ENCODE measurements around the gene DNAJA1. TPM values are rescaled to one million over a fixed set of nuclear protein-coding genes. Genes with fewer than 3 reads are reported as not detected.

Gene DNAJA1
- total and polyA plus RNA-seq, 4 donors, result 60.9 to 96.6 (median 73.4) TPM

GRCh38 chr9:33022303-33022702, 2.8 kb upstream of the DNAJA1 start:
- Histone ChIP-seq H3K27me3 (ENCODE audit: control insufficient read depth in 4 of 4, insufficient read depth in 4 of 4, low read length in 3 of 4) (no peaks in the 10 kb centered on the region), H3K4me3 (ENCODE audit: low read depth in 1 of 3, low read length in 3 of 3) (no peak overlapping the region), H3K9ac (ENCODE audit: low read depth in 1 of 2, low read length in 2 of 2) (no peak overlapping the region), H3K4me1 (ENCODE audit: control insufficient read depth in 4 of 4, insufficient read depth in 4 of 4, low read length in 3 of 4) (peaks cover 1 to 30% (median 18%) of the 10 kb centered on the region in 4 donors), H3K9me3 (ENCODE audit: control insufficient read depth in 4 of 4, low read length in 3 of 4) (no peaks in the 10 kb centered on the region), H3K36me3 (ENCODE audit: control insufficient read depth in 4 of 4, insufficient read depth in 3 of 4, low read depth in 1 of 4, low read length in 3 of 4) (peaks cover 4 to 10% (median 4%) of the 10 kb centered on the region in 4 donors), H3K27ac (ENCODE audit: low read depth in 1 of 2, low read length in 2 of 2) (no peak overlapping the region)
- DNase-seq (ENCODE audit: low spot score), result no peak
- whole genome bisulfite sequencing, result 92% methylated on average over 3 of the region's 3 CpGs
- no peak for TF ChIP-seq RXRA (IDR thresholded peaks at IDR 0.05)
- no peak for TF ChIP-seq FOXA1 (IDR thresholded peaks at IDR 0.05)
- TF ChIP-seq, protein P1, sequence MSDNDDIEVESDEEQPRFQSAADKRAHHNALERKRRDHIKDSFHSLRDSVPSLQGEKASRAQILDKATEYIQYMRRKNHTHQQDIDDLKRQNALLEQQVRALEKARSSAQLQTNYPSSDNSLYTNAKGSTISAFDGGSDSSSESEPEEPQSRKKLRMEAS (IDR thresholded peaks at IDR 0.05), result no peak
- TF ChIP-seq GABPA (IDR thresholded peaks at IDR 0.05 in 1 of 2, conservative IDR thresholded peaks at IDR 0.05 in 1 of 2), result no peak
- TF ChIP-seq EGR1 (IDR thresholded peaks at IDR 0.05; ENCODE audit: low read depth in 2 of 2), result no peak
- no peak for TF ChIP-seq ATF3 (IDR thresholded peaks at IDR 0.05)
- TF ChIP-seq YY1 (IDR thresholded peaks at IDR 0.05), result no peak
- TF ChIP-seq JUND (IDR thresholded peaks at IDR 0.05), result no peak
- no peak for TF ChIP-seq SP1 (IDR thresholded peaks at IDR 0.05)
- TF ChIP-seq NR2F2 (IDR thresholded peaks at IDR 0.05), result no peak
- no peak for TF ChIP-seq RAD21 (IDR thresholded peaks at IDR 0.05)

DNA sequence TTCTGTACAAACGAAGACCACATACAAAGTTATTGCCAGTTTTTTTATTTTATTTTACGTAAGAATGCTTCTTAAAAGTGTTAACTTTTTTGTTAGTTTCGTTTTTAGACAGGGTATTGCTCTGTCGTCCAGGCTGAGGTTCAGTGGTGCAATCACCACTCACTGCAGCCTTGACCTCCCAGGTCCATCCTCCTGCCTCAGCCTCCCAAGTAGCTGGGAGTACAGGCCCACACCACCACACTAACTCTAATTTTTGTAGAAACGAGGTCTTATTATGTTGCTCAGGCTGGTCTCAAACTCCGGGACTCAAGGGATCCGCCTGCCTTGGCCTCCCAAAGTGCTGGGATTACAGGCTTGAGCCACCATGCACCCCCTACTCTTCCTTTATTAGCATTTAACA, 2.3 kb upstream of the DNAJA1 start:
- H3K27me3 ChIP-seq (ENCODE audit: control insufficient read depth in 4 of 4, insufficient read depth in 4 of 4, low read length in 3 of 4), result no peaks in the 10 kb centered on the region
- WGBS, result 63% methylated on average over 7 of the region's 7 CpGs
- no peak for DNase-seq (ENCODE audit: low spot score)
- peaks cover 6 to 34% (median 23%) of the 10 kb centered on the region in 4 donors for H3K4me1 ChIP-seq (ENCODE audit: control insufficient read depth in 4 of 4, insufficient read depth in 4 of 4, low read length in 3 of 4)
- peaks cover 4 to 10% (median 5%) of the 10 kb centered on the region in 4 donors for H3K36me3 ChIP-seq (ENCODE audit: control insufficient read depth in 4 of 4, insufficient read depth in 3 of 4, low read depth in 1 of 4, low read length in 3 of 4)
- no peak overlapping the region for H3K4me3 ChIP-seq (ENCODE audit: low read depth in 1 of 3, low read length in 3 of 3)
- H3K9ac ChIP-seq (ENCODE audit: low read depth in 1 of 2, low read length in 2 of 2), result no peak overlapping the region
- H3K9me3 ChIP-seq (ENCODE audit: control insufficient read depth in 4 of 4, low read length in 3 of 4), result no peaks in the 10 kb centered on the region
- TF ChIP-seq YY1 (IDR thresholded peaks at IDR 0.05) (no peak), GABPA (IDR thresholded peaks at IDR 0.05 in 1 of 2, conservative IDR thresholded peaks at IDR 0.05 in 1 of 2) (no peak), TAF1 (conservative IDR thresholded peaks at IDR 0.05) (no peak), RXRA (IDR thresholded peaks at IDR 0.05) (no peak), ATF3 (IDR thresholded peaks at IDR 0.05) (no peak), SP1 (IDR thresholded peaks at IDR 0.05) (no peak), FOXA2 (IDR thresholded peaks at IDR 0.05) (no peak), EGR1 (IDR thresholded peaks at IDR 0.05; ENCODE audit: low read depth in 2 of 2) (no peak), HNF4A (conservative IDR thresholded peaks at IDR 0.05) (no peak), REST (IDR thresholded peaks at IDR 0.05) (no peak), CTCF (IDR thresholded peaks at IDR 0.05; ENCODE audit: low read depth, low read length, missing input control) (no peak)
- H3K27ac ChIP-seq (ENCODE audit: low read depth in 1 of 2, low read length in 2 of 2), result no peak overlapping the region

Data from liver (tissue), 9 donors.